ENCODE measurements around the gene BORA.
"Not testable (repeated sequence)": the region's sequence is repeated elsewhere in the genome, so short reads cannot be mapped to it uniquely, and the experiment has no call there.

The BORA gene

DNA sequence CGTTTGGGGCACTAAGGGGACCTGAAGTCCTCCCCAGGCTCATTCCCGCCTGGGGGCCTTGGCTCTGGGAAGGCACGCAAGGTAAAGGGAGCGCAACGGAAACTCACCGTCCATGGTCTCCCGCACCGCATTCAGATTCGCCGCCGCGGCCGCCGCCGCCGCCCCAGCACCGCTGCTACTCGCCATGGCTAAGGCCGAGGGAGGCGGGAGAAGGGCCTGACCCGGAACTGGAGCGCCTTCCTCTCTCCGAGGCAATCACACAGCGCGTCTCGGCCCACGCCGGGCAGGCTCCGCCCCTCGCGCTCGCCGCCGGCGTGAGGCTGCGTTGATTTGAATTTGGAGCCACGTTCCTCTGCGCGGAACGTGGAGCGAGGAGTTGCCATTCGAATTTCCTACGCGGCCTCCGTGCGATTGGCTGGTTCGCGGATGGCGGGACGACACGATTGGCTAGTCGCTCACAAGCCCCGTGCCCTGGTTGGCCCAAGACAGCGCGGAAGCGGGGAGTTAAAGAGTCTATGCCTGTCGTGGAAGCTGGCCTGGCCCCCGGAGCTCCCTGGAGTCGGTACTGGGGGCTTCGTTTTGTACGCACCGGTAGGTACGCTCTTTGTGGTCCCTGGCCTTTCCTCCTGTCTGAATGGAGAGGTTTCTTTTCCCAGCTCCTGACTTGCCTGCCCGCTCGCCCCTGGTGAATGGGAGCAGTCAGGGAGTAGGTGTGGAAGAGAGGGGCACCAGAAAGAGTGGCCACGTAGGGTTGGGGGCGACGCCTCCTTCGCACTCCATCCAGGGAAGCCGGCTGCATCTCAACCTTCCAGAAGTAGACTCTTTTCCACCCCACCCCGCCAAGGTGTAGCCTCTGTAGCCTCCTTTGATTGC is at the start of gene BORA, which contains the start of gene MZT1:
Gene BORA (plus strand): TSS at position 507 of the 873 bp plus-strand sequence. CDS start 1,018 bp downstream, outside the sequence.
Gene MZT1 (minus strand): TSS at position 213 of the 873 bp plus-strand sequence. CDS start 27 bp downstream, at position 186.
- peak; percentile 85 for DNase-seq (ENCODE audit: low read depth)

GRCh38 chr13:72678312-72678711 is 49.4 kb upstream of the BORA start:
- no peak for DNase-seq (ENCODE audit: low read depth)

- DNase-seq (ENCODE audit: low read depth) = no peak
Measured at GRCh38 chr13:72680353-72680752, 47.4 kb upstream of the BORA start.

DNA sequence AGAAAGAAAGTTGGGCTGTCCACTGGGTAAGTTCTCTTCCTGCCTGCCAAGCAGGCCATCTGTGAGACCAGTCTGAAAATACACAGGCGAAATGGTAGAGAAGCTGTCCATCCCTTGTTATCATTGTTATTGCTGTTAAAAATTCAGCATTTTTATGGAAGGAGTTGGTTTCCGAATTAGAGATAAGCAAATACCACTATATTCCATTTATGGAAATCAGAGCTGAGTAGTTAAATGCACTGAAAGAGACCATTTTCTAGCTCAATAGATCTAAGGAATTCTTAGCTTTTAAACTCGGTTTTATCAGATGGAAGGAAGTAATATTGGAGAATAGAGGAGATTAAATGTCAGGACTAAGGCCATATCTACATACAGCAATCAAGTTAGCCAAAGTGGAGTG is 41.0 kb upstream of the BORA start:
- DNase-seq (ENCODE audit: low read depth) = no peak

DNA sequence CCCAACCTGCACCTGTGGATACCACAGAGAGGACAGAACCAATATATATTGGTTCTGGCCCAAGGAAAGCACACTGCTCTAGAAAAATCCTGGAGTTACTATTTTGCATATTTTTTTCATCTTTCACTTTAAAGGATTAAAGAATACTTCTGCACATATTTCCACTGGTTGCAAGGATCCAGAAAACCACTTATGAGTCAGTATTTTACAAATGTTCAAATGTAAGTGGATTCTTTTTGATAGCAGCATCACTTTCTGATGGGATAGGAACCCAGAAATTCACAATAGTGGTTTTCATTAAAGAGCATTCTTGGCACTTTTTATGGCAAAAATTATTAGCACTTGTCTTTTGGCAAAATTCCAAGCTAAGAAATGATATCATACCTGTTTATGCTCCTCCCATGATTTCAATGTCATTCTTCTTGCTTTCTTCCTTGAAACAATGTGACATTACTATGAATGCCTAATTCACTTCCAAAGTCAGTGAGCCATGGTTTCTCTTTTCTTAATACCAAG is 38.5 kb upstream of the BORA start:
- no peak for DNase-seq (ENCODE audit: low read depth)

DNA sequence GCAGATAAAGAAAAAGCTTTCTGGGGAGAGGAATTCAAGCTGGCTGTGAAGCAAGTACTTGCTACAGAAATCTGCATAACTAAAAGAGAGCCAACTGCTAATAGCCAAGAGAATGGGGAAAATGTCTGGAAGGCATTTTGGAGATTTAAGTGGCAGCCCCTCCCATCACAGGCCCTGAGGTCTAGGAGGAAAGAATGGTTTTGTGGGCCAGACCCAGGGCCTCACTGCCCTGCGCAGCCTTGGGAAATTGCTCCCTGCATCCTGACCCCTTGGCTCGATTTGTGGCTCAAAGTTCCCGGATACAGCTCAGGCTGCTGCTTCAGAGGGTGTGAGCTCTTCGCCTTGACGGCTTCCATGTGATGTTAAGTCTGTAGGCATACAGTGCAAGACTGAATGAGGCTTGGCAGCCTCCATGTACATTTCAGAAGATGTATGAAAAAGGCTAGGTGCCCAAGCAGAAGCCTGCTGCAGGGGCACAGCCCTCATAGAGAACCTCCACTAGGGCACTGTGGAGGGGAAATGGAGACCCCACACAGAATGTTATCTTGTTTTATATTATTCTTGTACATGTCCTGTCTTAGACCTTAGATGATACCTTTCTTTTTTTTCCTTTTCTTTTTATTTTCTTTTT is 34.7 kb upstream of the BORA start:
- no peak for DNase-seq (ENCODE audit: low read depth)

GRCh38 chr13:72693832-72694231 is 33.9 kb upstream of the BORA start:
- no peak for DNase-seq (ENCODE audit: low read depth)

DNA sequence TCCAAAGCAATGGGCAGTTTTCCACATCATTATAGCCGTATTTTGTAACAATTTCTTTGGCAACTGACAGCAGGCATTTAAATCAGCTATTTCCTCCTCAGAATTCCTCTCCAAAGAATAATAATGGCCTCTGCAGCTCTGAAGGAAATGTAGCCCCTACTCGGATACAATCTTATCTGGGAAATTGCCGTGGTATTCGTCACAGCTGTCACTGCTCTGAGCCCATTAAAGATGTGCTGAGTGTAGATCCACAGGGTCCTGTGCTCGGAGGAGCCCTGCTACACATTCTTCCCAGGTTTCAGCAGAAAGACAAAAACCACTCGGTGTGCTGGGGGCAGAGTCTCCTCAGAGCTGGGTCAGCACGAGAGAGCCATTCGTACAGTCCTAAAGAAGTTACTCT is 33.4 kb upstream of the BORA start:
- no peak for DNase-seq (ENCODE audit: low read depth)

- DNase-seq (ENCODE audit: low read depth) = no peak
Measured at GRCh38 chr13:72696579-72696978, 31.1 kb upstream of the BORA start.

DNA sequence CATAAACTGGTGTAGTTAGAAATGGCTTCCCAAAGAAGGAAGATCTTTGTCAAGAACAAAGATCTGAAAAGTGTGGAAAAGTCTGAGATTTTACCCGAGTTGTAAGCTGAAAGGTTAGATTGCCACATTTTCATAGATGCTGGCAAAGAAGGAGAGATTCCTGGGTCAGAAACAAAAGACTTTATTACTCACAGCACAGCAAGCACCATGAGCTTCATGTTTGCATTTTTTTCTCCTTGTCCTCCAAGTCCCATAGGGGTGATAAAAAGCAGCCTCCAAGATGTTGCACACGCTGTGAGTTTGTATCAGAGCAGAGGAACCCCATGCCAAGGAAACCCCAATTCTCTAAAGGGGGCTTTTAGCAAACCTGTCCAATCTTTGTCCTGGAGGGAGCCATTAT is 29.6 kb upstream of the BORA start:
- DNase-seq (ENCODE audit: low read depth) = no peak

GRCh38 chr13:72700509-72700908 is 27.2 kb upstream of the BORA start:
- no peak for DNase-seq (ENCODE audit: low read depth)

DNA sequence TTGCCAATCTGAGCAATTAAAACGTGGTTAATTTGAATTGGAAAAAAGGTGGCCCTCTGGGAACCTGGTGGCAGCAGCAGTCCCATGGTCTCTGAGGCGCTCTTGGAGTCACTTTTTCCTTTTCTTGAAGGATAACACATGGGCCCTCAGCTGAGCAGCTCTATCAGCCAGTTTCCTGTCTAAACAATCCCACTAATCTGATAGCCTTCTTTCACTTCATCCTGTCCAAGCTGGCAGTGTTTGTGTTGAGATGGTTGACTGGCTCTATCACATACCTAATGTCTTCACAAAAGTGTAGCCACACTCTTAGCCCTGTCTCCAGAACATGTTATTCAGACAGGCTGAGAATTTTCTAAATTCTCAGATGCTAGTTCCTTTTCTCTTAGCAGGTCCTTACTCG is 10.9 kb upstream of the BORA start:
- no peak for DNase-seq (ENCODE audit: low read depth)

DNA sequence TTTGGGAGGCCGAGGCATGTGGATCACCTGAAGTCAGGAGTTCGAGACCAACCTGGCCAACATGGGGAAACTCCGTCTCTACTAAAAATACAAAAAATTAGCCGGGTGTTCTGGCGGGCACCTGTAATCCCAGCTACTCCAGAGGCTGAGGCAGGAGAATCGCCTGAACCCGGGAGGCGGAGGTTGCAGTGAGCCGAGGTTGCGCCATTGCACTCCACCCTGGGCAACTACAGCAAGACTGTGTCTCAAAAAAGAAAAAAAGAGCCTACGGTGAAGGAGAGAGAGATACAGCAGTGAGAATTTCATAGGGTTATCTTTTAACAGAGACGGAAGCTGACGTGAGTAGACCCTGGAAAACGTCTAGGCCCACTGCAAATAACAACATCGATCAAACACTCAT is 1.5 kb upstream of the BORA start:
- not testable (repeated sequence) for DNase-seq (ENCODE audit: low read depth)

DNA sequence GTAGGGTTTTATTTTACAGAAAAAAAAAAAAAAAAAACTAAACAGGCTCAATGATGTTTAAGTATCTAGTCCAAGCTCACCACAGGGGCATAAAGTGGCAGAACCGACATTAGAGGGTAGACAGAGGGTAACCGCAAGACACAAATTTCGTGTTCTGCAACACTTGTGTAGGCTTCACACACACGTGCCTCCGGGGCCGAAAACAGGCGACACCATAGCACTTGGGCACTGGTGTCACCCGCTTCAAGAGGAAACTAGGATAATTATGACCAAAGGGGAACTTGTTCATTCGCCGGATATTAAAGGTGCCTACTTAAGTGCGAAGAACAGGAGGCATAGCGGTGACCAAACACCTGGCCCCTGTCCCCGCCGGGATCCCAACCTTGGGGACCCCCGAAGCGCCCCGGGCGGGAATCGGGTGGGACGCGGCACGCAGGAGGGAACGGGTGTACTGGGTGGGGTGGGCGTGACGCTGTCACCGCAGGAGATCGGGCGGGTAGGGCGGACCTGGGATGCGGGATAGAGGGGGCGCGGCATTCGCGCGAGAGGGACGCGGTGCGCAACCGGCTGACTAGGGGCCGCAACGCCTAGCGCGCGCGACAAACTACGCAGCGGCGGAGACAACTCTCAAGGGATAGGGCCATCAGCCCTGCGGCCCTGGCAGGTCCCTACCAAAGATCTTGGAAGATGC is 852 bp upstream of the BORA start:
- DNase-seq (ENCODE audit: low read depth) = no peak

- no peak for DNase-seq (ENCODE audit: low read depth)
Measured at GRCh38 chr13:72728290-72728605, 525 bp downstream of the BORA start.

- no peak for DNase-seq (ENCODE audit: low read depth)
Measured at GRCh38 chr13:72737033-72737432, 9.3 kb downstream of the BORA start.

DNA sequence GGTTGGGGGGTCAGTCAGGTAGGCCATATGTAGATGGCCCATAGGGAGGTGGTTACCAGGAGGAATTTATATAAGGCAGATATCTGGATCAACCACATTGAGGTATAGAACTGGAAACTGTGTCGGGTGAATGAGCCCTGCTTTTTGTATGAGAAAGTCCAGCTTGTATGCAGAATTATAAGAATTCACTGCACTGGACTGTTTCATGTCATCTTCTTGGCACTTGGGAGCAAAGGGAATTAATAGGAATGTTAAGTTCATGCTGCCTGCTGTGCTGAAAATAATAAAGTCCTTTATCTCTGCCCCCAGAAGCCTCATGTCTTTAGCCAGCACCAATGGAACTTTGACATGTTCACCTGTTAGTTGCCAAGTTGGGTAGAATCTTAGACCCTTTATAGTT is 12.3 kb downstream of the BORA start:
- DNase-seq (ENCODE audit: low read depth) = no peak

DNA sequence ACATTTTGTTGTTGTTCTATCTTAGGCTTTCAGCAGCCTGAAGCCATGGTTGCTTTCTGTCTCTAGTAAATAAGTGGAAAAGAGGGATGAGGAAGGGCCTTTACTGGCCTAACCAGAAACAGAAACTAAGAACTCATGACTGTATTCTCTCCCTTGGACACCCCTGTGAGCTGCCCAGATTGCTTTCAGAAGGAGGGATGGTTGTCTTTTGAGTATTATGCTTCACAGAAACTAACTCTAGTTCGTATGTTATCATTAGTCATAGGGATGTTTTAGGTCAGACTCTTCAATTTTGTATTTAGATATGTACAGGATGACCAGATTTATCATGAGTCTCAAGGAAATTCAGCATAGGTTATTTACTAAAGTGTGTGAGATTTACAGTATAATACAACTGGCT is 17.5 kb downstream of the BORA start:
- DNase-seq (ENCODE audit: low read depth) = no peak

GRCh38 chr13:72751220-72751619 is 23.5 kb downstream of the BORA start:
- no peak for DNase-seq (ENCODE audit: low read depth)

- DNase-seq (ENCODE audit: low read depth) = no peak
Measured at GRCh38 chr13:72754111-72754510, 26.4 kb downstream of the BORA start.

GRCh38 chr13:72757792-72758535 is 30.2 kb downstream of the BORA start:
- DNase-seq (ENCODE audit: low read depth) = no peak

DNA sequence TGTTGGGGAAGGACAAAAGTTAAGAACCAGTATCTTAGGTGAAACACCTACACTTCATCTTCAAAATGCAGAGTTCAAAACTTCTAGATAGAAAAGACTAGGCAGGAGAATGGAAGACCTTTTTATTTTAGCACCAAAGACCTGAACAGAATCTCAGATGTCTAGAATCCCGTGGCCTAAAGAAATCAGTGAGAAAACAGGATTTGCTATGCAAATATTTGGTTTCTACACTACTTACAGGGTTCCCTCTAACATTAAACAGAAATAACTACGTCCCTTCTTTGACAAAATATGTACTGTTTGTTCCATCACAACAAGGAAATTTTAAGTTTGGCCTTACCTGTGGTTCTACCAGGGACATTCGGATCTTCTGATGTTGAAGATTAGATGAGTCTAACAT is 32.5 kb downstream of the BORA start:
- no peak for DNase-seq (ENCODE audit: low read depth)
